H1 (cell line): ENCODE results near the gene FOXA3. TPM values are rescaled to one million over a fixed set of nuclear protein-coding genes. Genes with fewer than 3 reads are reported as not detected.

Experiments
- CTCF ChIA-PET: fragments of 300-600 bp; sonication (Branson Sonifier 250); formaldehyde crosslinking; loops from one replicate; lab custom pipeline; 2021; ENCODE audit not compliant: partially characterized antibody; lab: Charles Lee
- POLR2A ChIA-PET: fragments of 300-600 bp; sonication (Branson Sonifier 250); formaldehyde crosslinking; loops from one replicate; lab custom pipeline; 2021; ENCODE audit warnings: inconsistent platforms; ENCODE audit not compliant: partially characterized antibody; lab: Charles Lee
- DNase-seq, 2 experiments: peaks; one replicate each; pipeline versions ENCODE4 v3.0.0 to v3.0.0-alpha.2; 2010 to 2022; ENCODE audit warnings: low spot score in 2 of 2, low read depth in 1 of 2, mixed read lengths in 1 of 2
- FAIRE-seq: peaks from 2 replicates; lab custom pipeline; 2011; peaks lifted over from hg19 to GRCh38; lab: Jason Lieb, UNC
- H2AFZ ChIP-seq: 2 replicates; pipeline ENCODE4 v1.8.1; 2012; ENCODE audit warnings: low read length, inconsistent platforms
- H2AK5ac ChIP-seq: 2 replicates; pipeline ENCODE4 v1.6.1; 2013; ENCODE audit warnings: low read depth, low read length
- H2BK120ac ChIP-seq: replicated peaks from 2 replicates; pipeline ENCODE3; 2013; ENCODE audit warnings: low read depth, low read length, inconsistent platforms
- H2BK12ac ChIP-seq: 2 replicates; pipeline ENCODE4 v1.6.1; 2013; ENCODE audit warnings: low read depth, low read length
- H2BK15ac ChIP-seq: 2 replicates; pipeline ENCODE4 v1.6.1; 2013; ENCODE audit warnings: low read length
- H2BK20ac ChIP-seq: 2 replicates; pipeline ENCODE4 v1.6.1; 2013; ENCODE audit warnings: low read length
- H2BK5ac ChIP-seq: 2 replicates; pipeline ENCODE4 v1.6.1; 2013; ENCODE audit warnings: low read depth, low read length
- H3K14ac ChIP-seq: 2 replicates; pipeline ENCODE4 v1.6.1; 2013; ENCODE audit warnings: inconsistent platforms; ENCODE audit not compliant: insufficient read length
- H3K18ac ChIP-seq: 2 replicates; pipeline ENCODE4 v1.6.1; 2013; ENCODE audit warnings: low read length; ENCODE audit errors: extremely low read depth
- H3K23ac ChIP-seq: 2 replicates; pipeline ENCODE4 v1.6.1; 2013; ENCODE audit warnings: inconsistent platforms; ENCODE audit not compliant: insufficient read length
- H3K23me2 ChIP-seq: 2 replicates; pipeline ENCODE4 v1.6.1; 2013; ENCODE audit warnings: low read depth, low read length
- H3K27ac ChIP-seq: 2 replicates; pipeline ENCODE4 v1.6.1; 2011; ENCODE audit warnings: low read depth, low read length, inconsistent platforms
- H3K27me3 ChIP-seq, 4 experiments: replicated peaks in 1 of 4; 1 replicate in 1 of 4; 2 replicates in 3 of 4; pipeline versions ENCODE4 v1.6.1 to v1.8.1; 2011 to 2013; ENCODE audit warnings: low read length in 3 of 4, mild to moderate bottlenecking in 3 of 4, inconsistent platforms in 2 of 4, mixed read lengths in 2 of 4, moderate library complexity in 1 of 4; ENCODE audit not compliant: control insufficient read depth in 3 of 4, insufficient read depth in 3 of 4; ENCODE audit errors: extremely low read depth in 1 of 4
- H3K36me3 ChIP-seq, 4 experiments: 2 replicates each; pipeline versions ENCODE4 v1.6.1 to v1.8.1; 2011 to 2013; ENCODE audit warnings: mild to moderate bottlenecking in 4 of 4, low read length in 3 of 4, moderate library complexity in 2 of 4, control low read depth in 1 of 4, inconsistent platforms in 1 of 4; ENCODE audit not compliant: insufficient read depth in 4 of 4, control insufficient read depth in 2 of 4
- H3K4ac ChIP-seq: replicated peaks from 2 replicates; pipeline ENCODE3; 2013; ENCODE audit warnings: low read length, low read depth, mixed read lengths, inconsistent platforms; ENCODE audit not compliant: insufficient read length
- H3K4me1 ChIP-seq, 4 experiments: replicated peaks in 1 of 4; 1 replicate in 1 of 4; 2 replicates in 3 of 4; pipeline versions ENCODE4 v1.6.1 to v1.8.1; 2011 to 2013; ENCODE audit warnings: low read length in 3 of 4, inconsistent platforms in 2 of 4, mixed read lengths in 1 of 4; ENCODE audit not compliant: insufficient read depth in 4 of 4, control insufficient read depth in 3 of 4
- H3K4me2 ChIP-seq, 2 experiments: 2 replicates each; pipeline versions ENCODE4 v1.6.1 to v1.8.1; 2011 to 2013; ENCODE audit warnings: low read depth in 2 of 2, low read length in 2 of 2, control low read depth in 1 of 2, inconsistent platforms in 1 of 2, mild to moderate bottlenecking in 1 of 2; ENCODE audit not compliant: insufficient read depth in 1 of 2
- H3K4me3 ChIP-seq, 4 experiments: fragments of 200-600, 300-600 bp in 1 of 4; sonication (generic), shearing (Covaris generic), sonication (Bioruptor Twin) in 1 of 4; 2 replicates each; pipeline versions ENCODE4 v1.5.1 to v1.8.1; 2011 to 2016; ENCODE audit warnings: low read length in 4 of 4, low read depth in 3 of 4, control low read depth in 2 of 4, inconsistent platforms in 2 of 4, mild to moderate bottlenecking in 2 of 4, mixed read lengths in 1 of 4, moderate library complexity in 1 of 4; ENCODE audit not compliant: insufficient read depth in 2 of 4; ENCODE audit errors: extremely low read depth in 1 of 4
- H3K56ac ChIP-seq: replicated peaks from 2 replicates; pipeline ENCODE3; 2013; ENCODE audit warnings: low read depth, mild to moderate bottlenecking, mixed read lengths, low read length, inconsistent platforms; ENCODE audit not compliant: insufficient read length
- H3K79me1 ChIP-seq: 2 replicates; pipeline ENCODE4 v1.6.1; 2013; ENCODE audit warnings: low read depth, low read length, control low read depth
- H3K79me2 ChIP-seq, 2 experiments: 2 replicates each; pipeline versions ENCODE4 v1.6.1 to v1.8.1; 2012 to 2013; ENCODE audit warnings: low read length in 2 of 2, mild to moderate bottlenecking in 2 of 2, inconsistent platforms in 1 of 2; ENCODE audit not compliant: insufficient read depth in 2 of 2, control insufficient read depth in 1 of 2
- H3K9ac ChIP-seq, 4 experiments: replicated peaks in 1 of 4; 1 replicate in 1 of 4; 2 replicates in 3 of 4; pipeline versions ENCODE4 v1.6.1 to v1.8.1; 2011 to 2013; ENCODE audit warnings: low read depth in 3 of 4, low read length in 3 of 4, control low read depth in 2 of 4, mild to moderate bottlenecking in 2 of 4, moderate library complexity in 2 of 4, inconsistent platforms in 1 of 4; ENCODE audit errors: extremely low read depth in 1 of 4
- H3K9me3 ChIP-seq, 2 experiments: 2 replicates each; pipeline versions ENCODE4 v1.6.1 to v1.8.1; 2012 to 2013; ENCODE audit warnings: mild to moderate bottlenecking in 2 of 2, moderate library complexity in 2 of 2, control low read depth in 1 of 2, inconsistent platforms in 1 of 2, low read depth in 1 of 2, low read length in 1 of 2, mixed read lengths in 1 of 2; ENCODE audit not compliant: insufficient read depth in 2 of 2
- H4K20me1 ChIP-seq, 2 experiments: replicated peaks in 1 of 2; 2 replicates each; pipeline versions ENCODE3 to v1.8.1; 2011 to 2013; ENCODE audit warnings: inconsistent platforms in 2 of 2, low read length in 2 of 2, mild to moderate bottlenecking in 1 of 2; ENCODE audit not compliant: insufficient read depth in 2 of 2, control insufficient read depth in 1 of 2
- H4K5ac ChIP-seq: 2 replicates; pipeline ENCODE4 v1.6.1; 2013; ENCODE audit warnings: low read length, low read depth, mixed read lengths, inconsistent platforms; ENCODE audit not compliant: insufficient read length
- H4K8ac ChIP-seq: 2 replicates; pipeline ENCODE4 v1.8.0; 2013; ENCODE audit warnings: mild to moderate bottlenecking, moderate library complexity, low read length, inconsistent platforms; ENCODE audit not compliant: insufficient read depth; ENCODE audit errors: extremely low read depth
- H4K91ac ChIP-seq: replicated peaks from 2 replicates; pipeline ENCODE3; 2013; ENCODE audit warnings: low read length, mixed read lengths, inconsistent platforms; ENCODE audit not compliant: insufficient read length
- BRCA1 ChIP-seq: IDR thresholded peaks from 2 replicates; pipeline ENCODE4 v1.6.1; 2012; ENCODE audit warnings: low read depth, low read length, improper control_type of control experiment
- EZH2 ChIP-seq: fragments of 200-600 bp; sonication (generic); IDR thresholded peaks from 2 replicates; pipeline ENCODE4 v1.7.1; 2012; ENCODE audit warnings: low read depth, mild to moderate bottlenecking, moderate library complexity, low read length, inconsistent platforms; ENCODE audit not compliant: severe bottlenecking
- FOSL1 ChIP-seq: IDR thresholded peaks from 2 replicates; pipeline ENCODE4 v1.6.1; 2011; ENCODE audit warnings: mild to moderate bottlenecking, low read depth, low read length, moderate library complexity; ENCODE audit not compliant: insufficient read depth
- NRF1 ChIP-seq: IDR thresholded peaks from 2 replicates; pipeline ENCODE4 v1.6.1; 2011; ENCODE audit warnings: mild to moderate bottlenecking, low read depth, low read length, improper control_type of control experiment
- RFX5 ChIP-seq: IDR thresholded peaks from 2 replicates; pipeline ENCODE4 v1.6.1; 2011; ENCODE audit warnings: low read depth, low read length, improper control_type of control experiment, borderline replicate concordance
- RNF2 ChIP-seq: fragments of 200-900, 300-1000 bp; sonication (generic); IDR thresholded peaks from 2 replicates; pipeline ENCODE4 v1.7.1; 2016; ENCODE audit warnings: borderline replicate concordance, low read depth, mild to moderate bottlenecking, antibody characterized with exemption, low read length; ENCODE audit not compliant: poor library complexity, severe bottlenecking; ENCODE audit errors: missing control alignments
- SAP30 ChIP-seq: fragments of 300-600 bp; sonication (generic); IDR thresholded peaks from 2 replicates; pipeline ENCODE4 v1.7.1; 2012; ENCODE audit warnings: low read length, moderate library complexity, mild to moderate bottlenecking, inconsistent platforms; ENCODE audit not compliant: insufficient read depth, insufficient replicate concordance
- SIN3A ChIP-seq, 2 experiments: IDR thresholded peaks in 1 of 2; conservative IDR thresholded peaks in 1 of 2; 2 replicates each; pipeline ENCODE4 v1.6.1; 2011 to 2012; ENCODE audit warnings: low read length in 2 of 2, improper control_type of control experiment in 1 of 2, low read depth in 1 of 2, mild to moderate bottlenecking in 1 of 2
- SRF ChIP-seq: IDR thresholded peaks from 2 replicates; pipeline ENCODE4 v1.6.1; 2011; ENCODE audit warnings: mild to moderate bottlenecking, low read depth, low read length, moderate library complexity
- TAF7 ChIP-seq: optimal IDR thresholded peaks from 2 replicates; pipeline ENCODE3; 2011; ENCODE audit warnings: low read depth, mild to moderate bottlenecking, inconsistent platforms, low read length, moderate library complexity, borderline replicate concordance
- WGBS, 2 experiments: shearing (Covaris generic) in 1 of 2; methylation state at CpG; one replicate each; pipeline versions ENCODE4 v1.1.6 to v1.1.7; 2013 to 2015; ENCODE audit warnings: low lambda C conversion rate in 2 of 2, mixed read lengths in 2 of 2, inconsistent platforms in 1 of 2, low coverage in 1 of 2, missing lambda C conversion rate in 1 of 2; ENCODE audit not compliant: insufficient replicate concordance in 2 of 2, insufficient coverage in 1 of 2, insufficient read length in 1 of 2; ENCODE audit errors: extremely low coverage in 1 of 2, missing lambda C conversion rate in 1 of 2; 5-methylcytosine and 5-hydroxymethylcytosine counted together
- polyA plus RNA-seq, 7 experiments: library from polyadenylated mRNA; depleted of rRNA in 3 of 7; stranded (reverse) in 5 of 7; unstranded in 2 of 7; fragments of >200 nt in 5 of 7; fragments of 200-250 nt in 2 of 7; gene quantifications; 1 replicate in 5 of 7; 2 replicates in 1 of 7; 4 replicates in 1 of 7; pipeline versions ENCODE4 v1.2.1 to v1.2.3, GENCODE V29; 2011 to 2013; ENCODE audit warnings: missing spikeins in 2 of 7, mixed read lengths in 2 of 7
- total RNA-seq: library from RNA; stranded (reverse); fragmentation: NEBNext Ultra II Directional; extraction: Animal tissue kit (Norgen Biotek cat#: 25700); gene quantifications from 2 replicates; pipeline ENCODE4 v1.2.1, GENCODE V29; 2021

FOXA3 gene
- total and polyA plus RNA-seq, 2 of the 8 experiments (the other 6 are each of a cell fraction or from before 2014, with no cell fraction given), result 20.2 to 49.1 TPM

- Histone ChIP-seq H2BK15ac (no peak overlapping the region), H2BK20ac (no peak overlapping the region), H3K79me1 (0 out of 2 replicates have a peak, but pooled peaks cover 2% of the 10 kb centered on the region), H2BK5ac (peak overlapping the region; percentile 12), H3K79me2 (no peaks in the 10 kb centered on the region; a peak in 1 of 4 replicates), H3K4ac (no peak overlapping the region), H3K9ac (peak overlapping the region; percentile 58 to 81 (median 70)), H3K56ac (no peak overlapping the region), H4K91ac (no peak overlapping the region), H4K5ac (peak overlapping the region; percentile 93), H3K27me3 (no peaks in the 10 kb centered on the region), H4K20me1 (peaks cover 3 to 12% of the 10 kb centered on the region in 2 experiments), H3K18ac (peak overlapping the region; percentile 87), H3K4me3 (peak overlapping the region; percentile 71 to 80 (median 78)), H3K23me2 (peaks cover 11% of the 10 kb centered on the region; the same call in 1 of the 2 replicates), H3K36me3 (peaks cover 0 to 7% (median 0%) of the 10 kb centered on the region in 4 experiments; a peak in 1 of 8 replicates), H4K8ac (peak overlapping the region; percentile 98), H2AFZ (peak overlapping the region; percentile 94; the same call in 1 of the 2 replicates), H2BK120ac (no peak overlapping the region), H3K9me3 (no peaks in the 10 kb centered on the region), H2BK12ac (peak overlapping the region; percentile 50; the same call in 1 of the 2 replicates), H3K27ac (peak overlapping the region; percentile 86), H3K4me1 (peaks cover 5 to 22% (median 14%) of the 10 kb centered on the region in 4 experiments), H3K4me2 (peak overlapping the region; percentile 49 to 76), H3K23ac (no peak overlapping the region), H2AK5ac (no peak overlapping the region), H3K14ac (no peak overlapping the region)
- DNase-seq (peak in 1 of 2 experiments; percentile 93), FAIRE-seq (peak; percentile 83)
- POLR2A ChIA-PET, result interaction anchor here (0.6 to 9.8 kb wide), 12 partner anchors 16 to 122 kb away, joined by 3 to 277 read pairs (median 3); partner anchors contain the start of genes CCDC61, FOXA3, MYPOP and SIX5
- WGBS, 2 experiments, result 1% methylated on average over 28 of the region's 32 CpGs; no CpG with 5 or more reads in 1 of the 2 experiments
- CTCF ChIA-PET, result interaction anchor here (0.6 to 10.7 kb wide), 6 partner anchors 16 to 107 kb away, joined by 3 to 208 read pairs (median 4); partner anchors contain the start of genes DMPK, DMWD, FOXA3 and MYPOP
- TF ChIP-seq FOSL1 (no peak), EZH2 (no peak), SRF (no peak), TAF7 (peak; percentile 13), BRCA1 (no peak), NRF1 (no peak), RNF2 (no peak), SIN3A (conservative IDR thresholded peaks at IDR 0.05 in 1 of 2, IDR thresholded peaks at IDR 0.05 in 1 of 2; ENCODE audit: low read depth in 1 of 2, low read length in 2 of 2) (peak; percentile 1 to 30; a peak in 1 of 4 replicates), RFX5 (no peak), SAP30 (no peak)
Observed at GRCh38 chr19:45886427-45887199, 22.5 kb downstream of the FOXA3 start.
